AG09309 (cell line): Measurements from ENCODE around the gene MAN1A2.

Experiments
- DNase-seq: peaks from one replicate; pipeline ENCODE4 v3.0.0-alpha.2; 2010; ENCODE audit warnings: low read depth
- H3K4me3 ChIP-seq: 2 replicates; pipeline ENCODE4 v1.5.1; 2011; ENCODE audit warnings: mild to moderate bottlenecking, low read depth, low read length, moderate library complexity; ENCODE audit not compliant: control insufficient read depth
- TF ChIP-seq, protein P1 (sequence below): IDR thresholded peaks from 2 replicates; pipeline ENCODE4 v1.5.1; 2011; ENCODE audit warnings: mild to moderate bottlenecking, low read depth, low read length, inconsistent platforms; ENCODE audit not compliant: insufficient read depth, control insufficient read depth; ENCODE audit errors: missing control alignments

The MAN1A2 gene

DNA sequence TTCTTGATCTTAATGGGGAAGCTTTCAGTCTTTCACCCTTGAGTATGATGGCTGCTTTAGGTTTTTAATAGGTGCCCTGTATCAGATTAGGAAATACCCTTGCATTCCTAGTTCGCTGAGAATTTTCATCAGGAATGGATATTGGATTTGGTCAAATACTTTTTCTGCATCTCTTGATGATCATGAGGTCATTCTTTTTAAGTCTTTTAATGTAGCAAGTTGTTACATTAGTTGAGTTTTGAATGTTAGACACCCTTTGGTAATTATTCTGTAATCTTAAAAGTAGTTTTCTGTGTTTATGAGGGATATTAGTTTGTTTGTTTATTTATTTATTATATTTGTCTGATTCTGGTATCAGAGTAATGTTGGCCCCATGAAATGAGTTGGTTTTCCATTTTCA lies 22.5 kb downstream of the MAN1A2 start:
- TF ChIP-seq, protein P1, sequence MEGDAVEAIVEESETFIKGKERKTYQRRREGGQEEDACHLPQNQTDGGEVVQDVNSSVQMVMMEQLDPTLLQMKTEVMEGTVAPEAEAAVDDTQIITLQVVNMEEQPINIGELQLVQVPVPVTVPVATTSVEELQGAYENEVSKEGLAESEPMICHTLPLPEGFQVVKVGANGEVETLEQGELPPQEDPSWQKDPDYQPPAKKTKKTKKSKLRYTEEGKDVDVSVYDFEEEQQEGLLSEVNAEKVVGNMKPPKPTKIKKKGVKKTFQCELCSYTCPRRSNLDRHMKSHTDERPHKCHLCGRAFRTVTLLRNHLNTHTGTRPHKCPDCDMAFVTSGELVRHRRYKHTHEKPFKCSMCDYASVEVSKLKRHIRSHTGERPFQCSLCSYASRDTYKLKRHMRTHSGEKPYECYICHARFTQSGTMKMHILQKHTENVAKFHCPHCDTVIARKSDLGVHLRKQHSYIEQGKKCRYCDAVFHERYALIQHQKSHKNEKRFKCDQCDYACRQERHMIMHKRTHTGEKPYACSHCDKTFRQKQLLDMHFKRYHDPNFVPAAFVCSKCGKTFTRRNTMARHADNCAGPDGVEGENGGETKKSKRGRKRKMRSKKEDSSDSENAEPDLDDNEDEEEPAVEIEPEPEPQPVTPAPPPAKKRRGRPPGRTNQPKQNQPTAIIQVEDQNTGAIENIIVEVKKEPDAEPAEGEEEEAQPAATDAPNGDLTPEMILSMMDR = no peak
- no peak for DNase-seq
- no peak overlapping the region for H3K4me3 ChIP-seq

DNA sequence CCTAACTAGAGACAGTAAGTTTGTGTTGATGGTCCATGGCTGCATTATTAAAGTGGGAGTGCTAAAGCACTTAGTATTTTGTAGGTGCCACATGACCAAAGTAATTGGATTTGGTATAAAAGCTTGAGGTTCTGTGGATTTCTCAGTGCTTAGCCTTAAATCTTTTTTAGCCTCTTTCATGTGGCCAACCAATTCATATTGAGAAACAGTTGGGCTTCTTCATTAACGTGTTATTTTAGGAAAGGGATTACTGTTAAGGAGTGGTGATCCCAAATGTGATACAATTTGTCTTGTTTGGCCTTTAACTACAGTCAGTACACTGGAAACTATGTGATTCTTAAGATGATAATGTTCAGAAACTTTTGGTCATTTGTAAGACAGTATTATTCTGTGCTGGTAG lies 25.5 kb downstream of the MAN1A2 start:
- TF ChIP-seq, protein P1 = no peak
- no peak for DNase-seq
- no peak overlapping the region for H3K4me3 ChIP-seq

DNA sequence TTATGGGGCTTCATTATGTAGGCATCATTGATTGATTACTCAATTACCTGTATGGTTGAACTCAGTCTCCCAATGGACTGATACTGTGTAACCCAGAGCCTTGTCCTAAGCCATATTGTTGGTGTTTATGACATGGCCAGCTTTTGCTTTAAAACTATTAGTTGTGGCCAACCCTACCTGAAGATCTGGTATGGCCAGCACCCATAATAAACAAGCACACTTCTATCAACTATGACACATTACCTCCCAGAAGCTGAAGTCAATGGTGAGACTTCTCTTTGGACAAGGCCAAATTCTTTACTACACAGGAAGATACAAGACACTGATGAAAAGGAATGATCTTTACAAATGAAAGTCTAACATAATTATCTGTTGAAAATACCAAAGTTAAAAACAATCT lies 28.8 kb downstream of the MAN1A2 start:
- no peak overlapping the region for H3K4me3 ChIP-seq
- no peak for DNase-seq
- TF ChIP-seq, protein P1 = no peak

DNA sequence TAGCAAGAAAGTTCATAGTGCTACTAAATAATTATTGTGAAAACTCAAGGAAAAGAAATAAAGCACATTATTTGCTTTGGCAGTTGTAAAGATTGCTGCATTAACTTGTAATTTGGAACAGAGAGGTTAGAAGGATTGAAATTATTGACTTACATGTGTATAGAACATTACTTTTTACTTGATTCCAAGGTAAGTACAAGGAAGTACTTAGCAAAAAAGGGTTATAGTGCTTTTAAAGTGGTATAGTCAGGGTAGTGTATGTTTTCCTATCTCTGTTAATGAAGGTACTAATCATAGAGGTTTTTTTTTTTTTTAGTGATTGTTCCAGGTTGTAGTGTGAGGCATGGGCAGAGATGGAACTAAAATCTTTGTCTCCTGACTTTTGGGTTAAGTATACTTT lies 29.4 kb downstream of the MAN1A2 start:
- no peak for DNase-seq
- H3K4me3 ChIP-seq = no peak overlapping the region
- TF ChIP-seq, protein P1 = no peak

DNA sequence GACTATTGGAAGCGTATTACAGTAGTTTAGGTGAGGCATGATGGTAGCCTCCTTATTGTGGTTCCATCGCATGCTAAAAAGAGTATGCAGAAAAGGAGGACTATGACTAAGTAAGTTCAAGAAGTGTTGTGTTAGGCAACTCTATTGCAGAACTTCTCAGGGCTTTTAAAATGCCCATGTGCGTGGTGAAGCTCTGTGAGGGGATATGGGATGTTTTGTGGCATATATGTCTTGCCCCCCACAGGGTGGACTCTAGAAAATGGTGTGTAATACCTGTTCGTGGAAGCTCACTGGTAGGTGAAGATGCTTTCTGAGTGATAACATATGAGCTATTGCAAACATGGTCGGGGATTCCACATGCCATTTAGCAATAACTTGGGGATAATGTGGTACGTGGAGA lies 31.7 kb downstream of the MAN1A2 start:
- DNase-seq = no peak
- TF ChIP-seq, protein P1 = no peak
- no peak overlapping the region for H3K4me3 ChIP-seq

DNA sequence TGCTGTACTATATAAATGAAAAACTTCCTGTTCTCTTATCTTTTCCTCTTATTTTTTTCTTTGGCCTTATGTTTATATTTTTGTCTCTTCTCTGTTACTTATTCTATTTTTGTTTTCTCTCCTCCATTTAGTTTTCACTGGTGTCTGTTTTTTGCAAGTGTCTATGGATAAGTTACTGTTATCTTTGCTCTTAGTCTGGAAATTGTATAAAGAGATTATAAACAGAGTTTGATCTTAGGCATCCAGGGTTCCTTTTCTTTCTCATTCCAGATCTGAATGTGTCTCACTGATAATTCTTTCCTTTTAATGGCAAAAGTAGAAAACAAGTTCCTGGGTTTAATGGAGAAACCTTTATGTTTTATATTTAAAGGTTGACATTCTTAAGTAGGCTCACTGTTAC lies 34.5 kb downstream of the MAN1A2 start:
- DNase-seq = no peak
- TF ChIP-seq, protein P1 = no peak

DNA sequence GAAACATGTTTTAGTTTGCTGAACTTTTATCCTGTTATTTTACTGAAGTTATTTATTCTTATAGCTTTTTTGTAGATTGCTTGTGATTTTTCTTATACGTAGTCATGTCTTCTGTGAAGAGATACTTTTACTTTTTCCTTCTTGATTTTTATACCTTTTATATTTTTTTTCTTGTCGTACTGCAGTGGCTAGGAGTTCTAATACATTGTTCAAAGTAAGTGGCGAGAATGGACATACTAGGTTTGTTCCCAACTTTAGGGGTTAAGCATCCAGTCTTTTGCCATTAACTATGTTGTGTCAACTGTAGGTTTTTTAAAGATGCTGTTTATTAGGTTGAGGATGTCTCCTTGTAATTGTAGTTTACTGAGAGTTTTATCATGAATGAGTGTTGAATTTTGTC lies 36.3 kb downstream of the MAN1A2 start:
- no peak overlapping the region for H3K4me3 ChIP-seq
- DNase-seq = no peak
- TF ChIP-seq, protein P1 = no peak

More for the DNA sequence above, 34.5 kb downstream of the MAN1A2 start:
- H3K4me3 ChIP-seq = no peak overlapping the region
